Measurements from ENCODE around the gene PFN3. TPM values are rescaled to one million over a fixed set of nuclear protein-coding genes. Genes with fewer than 3 reads are reported as not detected.
"Not testable (repeated sequence)": the region's sequence is repeated elsewhere in the genome, so short reads cannot be mapped to it uniquely, and the experiment has no call there.

Gene PFN3
- total RNA-seq, 1 experiment from 2014 or later, result not detected

DNA sequence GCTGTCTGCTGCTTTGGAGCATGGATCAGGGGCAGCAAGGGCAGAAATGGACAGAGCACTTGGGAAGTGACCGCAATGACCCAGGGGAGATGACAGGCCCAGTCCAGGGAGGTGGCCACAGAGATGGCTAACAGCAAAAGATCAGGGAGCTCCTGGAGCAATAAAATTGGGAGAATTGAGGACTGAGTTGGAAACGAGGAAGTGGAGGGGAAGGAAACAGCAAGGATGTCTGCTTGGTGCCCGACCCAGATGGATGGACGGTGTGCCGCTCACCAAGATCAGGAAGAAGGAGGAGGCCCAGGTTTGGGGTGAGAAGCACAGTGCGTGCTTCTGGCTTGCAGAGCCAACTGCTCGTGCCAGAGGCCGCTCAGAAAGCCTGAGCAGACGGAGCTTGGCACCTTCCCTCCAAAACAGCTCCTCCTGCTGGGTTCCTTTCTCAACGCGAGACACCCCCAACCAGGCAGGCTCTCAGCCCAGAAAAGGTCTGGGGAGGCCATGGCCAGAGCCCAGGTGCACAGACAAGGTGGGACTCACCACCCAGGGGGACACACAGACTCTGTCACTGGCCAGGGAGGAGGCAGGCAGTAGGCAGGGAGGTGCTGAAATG lies 17.9 kb downstream of the PFN3 start:
- in situ Hi-C loops (cut with HindIII; ENCODE audit: low sequenced_read_pairs), result no loop called here
- DNase-seq (ENCODE audit: low spot score), result peak; percentile 95

DNA sequence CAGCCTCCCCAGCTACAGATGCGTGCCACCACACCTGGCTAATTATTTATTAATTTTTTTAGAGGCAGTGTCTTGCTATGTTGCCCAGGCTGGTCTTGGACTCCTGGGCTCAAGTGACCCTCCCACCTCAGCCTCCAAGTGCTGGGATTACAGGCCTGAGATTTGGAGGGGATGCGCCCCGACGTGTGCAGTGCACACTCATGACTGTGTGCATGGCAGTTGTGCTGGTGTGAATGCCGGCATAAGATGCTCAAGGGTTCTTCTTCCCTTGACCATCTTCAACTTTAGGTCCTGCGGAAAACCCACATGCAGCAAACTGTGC lies 19.7 kb downstream of the PFN3 start:
- no peak for DNase-seq (ENCODE audit: low spot score)
- in situ Hi-C loops (cut with HindIII; ENCODE audit: low sequenced_read_pairs), result no loop called here

DNA sequence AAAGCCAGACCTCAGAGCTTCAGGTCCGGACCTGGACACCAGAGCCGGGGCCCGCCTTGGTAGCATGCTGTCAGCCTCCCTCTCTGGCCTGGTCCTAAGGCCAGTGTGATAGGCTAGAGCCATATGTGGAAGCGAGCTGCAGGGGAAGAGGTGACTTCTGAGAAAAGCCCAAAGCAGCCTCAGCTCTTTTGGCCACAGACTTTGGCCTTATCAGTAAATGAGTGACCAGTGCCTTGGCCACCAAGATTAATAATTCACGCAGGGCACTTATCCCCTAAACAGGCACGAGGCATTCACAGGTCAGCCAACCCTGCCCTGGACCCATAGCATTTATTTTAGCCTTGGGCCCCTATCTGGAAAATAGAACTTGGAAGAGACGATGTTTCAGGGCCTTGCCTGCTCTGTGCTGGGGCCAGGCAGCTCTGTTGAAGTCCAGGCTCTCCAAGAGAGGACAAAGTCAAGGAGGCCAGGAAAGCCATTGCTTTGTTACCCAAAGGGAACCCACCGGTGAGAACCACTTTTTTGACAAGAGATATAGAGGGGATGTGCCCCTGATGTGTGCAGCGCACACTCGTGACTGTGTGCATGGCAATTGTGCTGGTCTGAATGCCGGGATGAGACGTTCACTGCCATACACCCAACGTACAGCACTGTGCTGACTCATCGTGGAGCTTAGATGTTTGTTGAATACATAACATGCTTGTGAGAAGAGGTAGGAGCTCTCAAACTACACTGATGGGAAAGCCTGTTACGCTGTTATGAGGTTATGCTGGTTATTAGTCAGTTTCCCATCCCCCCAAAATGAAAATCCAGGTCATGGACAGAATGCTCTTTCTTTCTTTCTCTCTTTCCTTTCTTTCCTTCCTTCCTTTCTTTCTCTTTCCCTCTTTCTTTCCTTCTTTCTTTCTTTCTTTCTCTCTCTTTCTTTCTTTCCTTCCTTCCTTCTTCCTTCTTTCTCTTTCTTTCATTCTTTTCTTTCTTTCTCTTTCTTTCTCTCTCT lies 21.3 kb downstream of the PFN3 start:
- in situ Hi-C loops (cut with HindIII; ENCODE audit: low sequenced_read_pairs), result no loop called here

DNA sequence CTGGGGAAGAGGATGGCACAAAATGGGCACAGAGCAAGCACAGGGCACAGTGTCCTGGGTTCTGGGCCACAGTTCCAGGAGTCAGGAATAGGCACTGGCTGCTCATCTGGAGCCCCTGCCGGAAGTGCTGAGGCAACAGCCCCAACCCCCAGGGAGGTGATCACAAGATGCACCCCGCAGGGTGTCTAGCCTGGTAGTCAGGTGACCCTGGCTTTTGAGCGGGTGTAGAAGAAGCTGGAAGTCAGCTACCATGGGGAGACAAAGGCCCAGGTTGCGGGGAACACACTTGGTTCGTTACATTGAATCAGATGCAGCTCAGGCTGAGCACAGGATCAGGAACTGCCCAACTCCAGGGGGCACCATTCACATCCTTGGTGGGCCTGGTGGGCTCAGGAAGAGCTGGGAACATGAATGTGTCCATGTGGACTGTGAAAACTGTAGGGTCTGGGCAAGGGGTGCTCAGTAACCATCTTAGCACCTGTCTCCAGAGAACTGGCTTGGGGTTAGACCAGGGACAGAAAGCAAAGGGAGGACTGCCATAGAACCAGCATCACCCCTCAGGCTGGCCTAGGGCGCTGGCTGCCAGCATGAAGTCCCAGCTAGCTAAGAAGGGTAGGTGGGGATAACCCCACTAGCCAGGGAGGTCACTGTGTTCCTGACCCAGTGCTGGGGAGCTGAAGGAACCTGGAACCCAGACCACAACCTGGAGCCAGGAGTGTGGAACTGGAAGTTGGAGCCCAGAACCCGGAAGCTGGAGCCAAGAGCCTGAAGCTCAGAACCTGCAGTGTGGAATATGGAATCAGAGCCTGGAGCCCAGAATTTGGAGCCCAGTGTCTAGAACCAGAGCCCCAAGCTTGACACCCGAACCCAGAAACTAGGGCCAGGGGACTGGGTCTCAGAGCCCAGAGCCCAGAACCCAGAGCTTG lies 22.3 kb downstream of the PFN3 start:
- in situ Hi-C loops (cut with HindIII; ENCODE audit: low sequenced_read_pairs), result no loop called here

More for the DNA sequence above, 21.3 kb downstream of the PFN3 start:
- no peak for DNase-seq (ENCODE audit: low spot score)

DNA sequence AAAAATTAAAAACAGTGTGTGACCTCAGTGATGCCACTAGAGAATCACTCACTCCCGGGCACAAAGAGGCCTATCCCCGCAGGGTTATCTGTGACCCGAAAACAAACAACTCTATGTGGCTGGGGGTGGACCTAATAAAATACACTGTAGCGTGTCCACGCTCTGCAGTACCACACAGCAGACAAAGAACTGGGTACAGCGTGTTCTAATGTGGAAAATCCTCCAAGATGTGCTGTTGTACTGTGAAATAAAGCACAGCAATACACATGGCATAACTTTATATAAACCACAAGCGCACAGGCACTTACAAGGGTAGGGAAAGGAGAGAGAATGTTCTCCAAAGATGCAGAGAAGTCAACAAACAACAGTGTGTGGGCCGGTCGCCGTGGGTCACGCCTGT lies 24.4 kb downstream of the PFN3 start:
- DNase-seq (ENCODE audit: low spot score), result no peak
- in situ Hi-C loops (cut with HindIII; ENCODE audit: low sequenced_read_pairs), result no loop called here

More for the DNA sequence above, 22.3 kb downstream of the PFN3 start:
- no peak for DNase-seq (ENCODE audit: low spot score)

DNA sequence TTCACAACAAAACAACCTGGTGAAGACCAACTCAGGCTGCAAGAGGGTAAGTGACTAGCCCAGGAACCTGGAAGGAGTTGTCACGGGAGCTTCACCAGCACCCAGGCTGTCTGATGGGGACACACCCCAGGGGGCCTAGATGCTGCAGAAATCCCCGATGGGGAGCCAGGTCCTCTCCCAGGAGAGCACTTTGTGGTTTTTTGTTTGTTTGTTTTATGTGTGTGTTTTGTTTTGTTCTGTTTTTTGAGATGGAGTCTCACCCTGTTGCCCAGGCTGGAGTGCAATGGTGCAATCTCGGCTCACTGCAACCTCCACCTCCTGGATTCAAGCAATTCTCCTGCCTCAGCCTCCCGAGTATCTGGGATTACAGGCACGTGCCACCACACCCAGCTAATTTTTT lies 24.9 kb downstream of the PFN3 start:
- not testable (repeated sequence) for DNase-seq (ENCODE audit: low spot score)

DNA sequence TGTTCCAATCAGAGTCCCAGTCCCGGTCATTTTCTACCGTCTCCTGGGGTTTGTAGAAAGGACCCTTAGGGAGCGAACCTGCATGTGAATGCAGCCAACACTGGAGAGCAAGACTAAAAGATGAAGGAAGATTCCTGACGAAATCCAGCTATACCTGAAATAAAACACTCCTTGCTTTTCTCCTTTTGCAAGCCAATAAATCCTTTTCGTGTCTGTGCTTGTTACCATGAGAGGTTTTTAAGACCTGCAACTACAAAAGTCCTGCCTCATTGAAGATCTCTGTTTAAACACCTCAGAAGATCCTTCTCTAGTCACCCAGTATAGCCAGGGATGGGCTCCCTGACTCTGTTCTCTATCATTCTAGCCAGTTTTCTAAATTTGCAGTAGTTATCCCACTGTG lies 26.2 kb downstream of the PFN3 start:
- DNase-seq (ENCODE audit: low spot score), result no peak
- in situ Hi-C loops (cut with HindIII; ENCODE audit: low sequenced_read_pairs), result no loop called here

More for the DNA sequence above, 24.9 kb downstream of the PFN3 start:
- in situ Hi-C loops (cut with HindIII; ENCODE audit: low sequenced_read_pairs), result not testable (repeated sequence)

DNA sequence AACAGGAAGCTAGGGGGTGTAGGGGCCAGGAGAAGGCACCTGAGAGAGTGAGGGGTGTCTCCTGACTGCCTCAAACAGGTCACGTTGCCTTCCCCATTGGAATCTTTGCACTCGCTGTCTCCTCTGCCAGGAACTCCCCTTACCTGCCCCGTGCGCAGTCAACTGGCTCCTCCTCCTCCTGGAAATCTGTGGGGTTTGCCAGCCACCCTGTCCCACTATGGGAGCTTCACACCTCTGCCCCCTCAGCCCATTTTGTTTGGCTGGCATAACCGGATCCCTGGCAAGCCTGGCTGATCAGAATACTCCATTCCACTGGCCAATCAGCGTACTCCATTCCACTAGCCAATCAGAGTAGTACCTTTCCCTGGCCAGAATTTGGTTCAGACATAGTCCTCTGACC lies 26.7 kb downstream of the PFN3 start:
- in situ Hi-C loops (cut with HindIII; ENCODE audit: low sequenced_read_pairs), result no loop called here
- no peak for DNase-seq (ENCODE audit: low spot score)

DNA sequence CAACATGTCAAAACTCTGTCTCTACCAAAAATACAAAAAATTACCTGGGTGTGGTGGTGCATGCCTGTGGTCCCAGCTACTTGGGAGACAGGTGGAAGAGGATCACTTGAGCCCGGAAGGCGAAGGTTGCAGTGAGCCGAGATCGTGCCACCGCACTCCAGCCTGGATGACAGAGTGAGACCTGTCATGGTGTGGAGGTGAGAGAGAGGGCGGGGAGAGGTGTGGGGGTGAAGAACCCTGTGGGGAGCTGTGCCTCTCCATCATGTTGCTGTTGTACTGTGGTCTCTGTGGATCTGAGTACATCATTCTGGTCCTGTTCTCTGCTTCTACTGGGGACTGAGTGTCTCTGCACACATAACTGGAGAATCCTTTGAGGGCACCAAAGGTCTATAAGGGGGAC lies 27.6 kb downstream of the PFN3 start:
- DNase-seq (ENCODE audit: low spot score), result no peak
- in situ Hi-C loops (cut with HindIII; ENCODE audit: low sequenced_read_pairs), result no loop called here

DNA sequence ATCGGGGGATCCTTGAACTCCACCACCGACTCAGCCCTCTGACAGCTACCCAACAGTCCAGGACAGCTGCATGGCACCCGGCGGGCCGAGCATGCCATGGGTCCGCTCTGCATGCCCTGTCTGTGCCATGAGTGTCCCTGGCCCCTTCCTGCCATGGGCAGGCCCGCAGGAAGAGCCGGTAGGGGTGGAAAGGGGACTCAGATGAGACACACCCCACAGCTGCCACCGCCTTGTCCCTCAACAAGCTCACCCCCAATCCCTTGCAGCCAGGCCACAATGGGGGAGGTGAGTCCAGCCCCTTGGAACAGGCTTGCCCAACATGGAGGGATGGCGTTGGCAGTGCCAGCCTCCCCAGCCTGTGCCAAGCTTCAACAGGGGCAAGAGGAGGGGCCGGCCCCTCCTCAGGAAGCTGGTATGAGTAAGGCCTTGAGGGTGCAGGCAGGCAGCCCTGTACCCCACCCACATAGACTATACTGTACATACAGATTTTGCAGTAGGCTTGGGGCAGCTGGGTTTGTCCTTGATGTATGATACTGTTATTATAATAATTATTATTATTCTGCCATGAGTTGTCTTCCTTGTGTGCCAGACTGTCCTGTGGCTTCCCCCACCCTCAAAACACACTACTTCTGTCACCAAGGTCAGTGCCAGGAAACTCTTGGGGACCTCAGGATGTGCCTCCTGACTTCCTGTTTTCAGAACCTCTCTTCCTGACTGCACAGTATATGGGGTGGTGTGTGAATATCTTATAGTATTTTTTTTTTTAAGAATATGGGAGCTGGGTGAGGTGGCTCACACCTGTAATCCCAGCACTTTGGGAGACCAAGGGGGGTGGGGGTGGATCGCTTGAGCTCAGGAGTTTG lies 28.2 kb downstream of the PFN3 start:
- no peak for DNase-seq (ENCODE audit: low spot score)
- in situ Hi-C loops (cut with HindIII; ENCODE audit: low sequenced_read_pairs), result no loop called here

DNA sequence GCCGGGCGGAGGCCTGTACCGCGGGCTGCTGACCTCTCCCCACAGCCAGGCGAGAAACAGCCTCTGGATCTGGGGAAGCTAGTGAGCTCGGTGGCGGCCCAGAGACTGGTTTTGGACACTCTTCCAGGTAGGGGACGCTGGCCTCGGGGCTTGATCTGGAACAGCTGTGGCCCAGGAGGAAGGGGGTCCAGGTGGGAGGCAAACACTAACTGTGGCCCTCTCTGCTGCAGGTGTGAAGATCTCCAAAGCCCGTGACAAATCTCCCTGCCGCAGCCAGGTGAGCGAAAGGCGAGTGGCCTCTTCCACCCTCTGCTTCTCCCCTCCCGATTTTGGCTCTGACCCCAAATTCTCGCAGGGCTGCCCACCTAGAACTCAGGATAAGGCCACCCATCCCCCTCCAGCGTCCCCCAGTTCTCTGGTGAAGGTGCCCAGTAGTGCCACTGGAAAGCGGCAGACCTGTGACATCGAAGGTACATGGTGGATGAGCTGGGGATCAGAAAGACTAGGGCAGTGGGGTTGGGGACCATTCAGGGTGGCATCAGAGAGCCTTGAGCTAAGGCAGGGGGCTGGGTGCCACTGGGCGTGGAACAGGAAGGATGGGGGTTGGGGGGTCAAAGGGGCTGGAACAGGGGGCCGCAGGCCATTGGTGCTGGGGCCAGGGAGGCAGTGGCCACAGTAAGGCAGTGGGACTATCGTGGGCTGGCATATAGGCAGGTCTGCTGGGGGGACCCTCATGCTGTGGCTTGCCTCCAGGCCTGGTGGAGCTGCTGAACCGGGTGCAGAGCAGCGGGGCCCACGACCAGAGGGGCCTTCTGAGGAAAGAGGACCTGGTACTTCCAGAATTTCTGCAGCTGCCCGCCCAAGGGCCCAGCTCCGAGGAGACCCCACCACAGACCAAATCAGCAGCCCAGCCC lies 29.1 kb downstream of the PFN3 start:
- in situ Hi-C loops (cut with HindIII; ENCODE audit: low sequenced_read_pairs), result no loop called here
- DNase-seq (ENCODE audit: low spot score), result no peak

DNA sequence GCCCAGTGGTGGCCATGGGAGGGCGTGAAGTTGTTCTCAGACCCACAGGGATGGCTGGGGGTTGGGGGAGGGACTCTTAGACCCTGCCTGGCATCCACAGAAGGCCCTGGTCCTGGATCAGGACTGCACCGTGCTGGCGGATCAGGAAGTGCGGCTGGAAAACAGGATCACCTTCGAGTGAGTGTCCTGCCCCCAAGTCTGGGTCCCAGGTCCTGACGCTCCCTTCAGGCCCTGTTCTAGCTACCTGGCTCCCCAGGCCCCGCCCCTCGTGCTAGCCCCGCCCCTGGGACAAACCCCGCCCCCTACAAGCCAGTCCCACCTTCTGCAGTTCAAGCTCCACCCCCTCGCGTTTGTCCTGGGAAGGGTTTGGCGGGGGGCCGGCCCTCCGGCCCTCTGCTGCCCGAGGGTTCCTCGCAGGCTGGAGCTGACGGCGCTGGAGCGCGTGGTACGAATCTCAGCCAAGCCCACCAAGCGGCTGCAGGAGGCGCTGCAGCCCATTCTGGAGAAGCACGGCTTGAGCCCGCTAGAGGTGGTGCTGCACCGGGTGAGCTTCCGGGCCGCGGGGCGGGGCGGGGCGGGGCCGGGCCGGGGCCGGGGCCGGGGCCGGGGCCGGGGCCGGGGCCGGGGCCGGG lies 29.9 kb downstream of the PFN3 start:
- in situ Hi-C loops (cut with HindIII; ENCODE audit: low sequenced_read_pairs), result no loop called here
- peak; percentile 57 for DNase-seq (ENCODE audit: low spot score)

DNA sequence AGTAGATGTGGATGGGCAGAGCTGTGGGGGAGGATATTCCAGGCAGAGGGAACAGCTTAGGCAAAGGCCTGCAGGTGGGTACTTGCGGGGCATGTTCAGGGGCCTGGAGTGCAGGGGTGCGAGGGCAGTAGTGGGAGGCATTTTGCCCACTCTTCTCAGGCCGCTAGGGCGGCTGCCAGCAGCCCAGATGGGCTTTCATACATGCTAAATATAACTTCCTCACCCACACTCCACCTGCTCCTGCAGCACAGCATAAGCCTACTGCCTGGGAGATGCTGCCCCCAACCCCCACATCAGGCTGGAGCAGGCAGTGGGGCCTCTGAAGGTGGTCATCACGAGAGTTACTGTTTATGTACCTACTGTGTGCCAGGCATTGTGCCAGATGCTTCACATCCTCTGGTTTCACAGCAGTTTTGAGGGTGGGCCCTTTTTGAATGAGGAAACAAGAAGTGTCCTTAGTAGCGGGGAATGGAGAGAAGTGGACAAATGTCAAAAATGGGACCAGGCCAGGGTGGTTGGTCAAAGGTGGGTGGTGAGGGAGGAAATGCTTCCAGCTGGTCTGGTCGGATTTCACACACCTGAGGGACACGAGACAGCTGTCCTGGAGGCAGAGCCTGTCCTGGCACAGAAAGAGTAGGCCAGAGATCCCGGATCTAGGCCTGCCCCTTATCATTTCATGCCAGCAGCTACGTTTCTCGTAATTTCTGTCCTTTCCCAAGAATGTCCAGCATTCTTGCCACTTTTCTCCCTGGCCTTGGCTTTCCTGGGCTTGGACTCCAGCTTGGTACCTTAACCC lies 30.6 kb downstream of the PFN3 start:
- in situ Hi-C loops (cut with HindIII; ENCODE audit: low sequenced_read_pairs), result no loop called here
- peak; percentile 34 for DNase-seq (ENCODE audit: low spot score)

DNA sequence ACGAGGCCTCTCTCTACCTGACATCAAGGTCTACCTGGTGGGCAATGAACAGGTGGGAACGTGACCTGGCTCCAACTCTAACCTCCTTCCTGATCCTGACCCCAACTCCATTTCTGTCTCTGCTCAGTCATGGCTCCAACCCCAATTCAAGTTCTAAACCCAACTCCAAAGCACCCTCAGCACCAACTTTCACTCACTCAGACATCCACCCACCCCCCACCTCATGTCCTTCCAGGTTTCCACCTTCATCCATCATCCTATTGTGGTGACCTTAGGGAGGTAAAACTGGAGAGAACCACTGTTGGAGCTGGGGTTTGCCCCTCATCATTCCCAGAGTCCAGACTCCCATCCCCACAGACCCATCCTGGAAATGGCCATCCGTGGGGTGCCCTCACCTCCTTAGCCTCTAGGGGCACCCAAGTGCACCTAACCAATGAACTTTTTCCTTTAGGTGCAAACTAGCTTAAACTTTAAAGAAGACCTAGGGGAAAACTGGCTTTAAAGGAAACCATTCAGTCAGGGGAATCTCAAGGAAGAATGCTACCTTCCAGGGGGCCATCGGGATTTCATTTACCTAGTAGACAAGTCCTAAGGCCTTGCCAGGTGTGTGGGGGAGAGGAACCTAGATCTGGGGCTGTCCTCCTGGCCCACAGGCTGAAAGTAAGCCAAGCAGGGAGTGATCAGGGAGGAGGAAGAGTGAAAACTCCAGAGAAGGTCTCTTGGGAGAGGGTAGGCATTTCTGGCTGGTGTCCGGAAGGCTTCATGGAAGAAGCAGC lies 31.4 kb downstream of the PFN3 start:
- in situ Hi-C loops (cut with HindIII; ENCODE audit: low sequenced_read_pairs), result no loop called here
- peak; percentile 26 for DNase-seq (ENCODE audit: low spot score)

DNA sequence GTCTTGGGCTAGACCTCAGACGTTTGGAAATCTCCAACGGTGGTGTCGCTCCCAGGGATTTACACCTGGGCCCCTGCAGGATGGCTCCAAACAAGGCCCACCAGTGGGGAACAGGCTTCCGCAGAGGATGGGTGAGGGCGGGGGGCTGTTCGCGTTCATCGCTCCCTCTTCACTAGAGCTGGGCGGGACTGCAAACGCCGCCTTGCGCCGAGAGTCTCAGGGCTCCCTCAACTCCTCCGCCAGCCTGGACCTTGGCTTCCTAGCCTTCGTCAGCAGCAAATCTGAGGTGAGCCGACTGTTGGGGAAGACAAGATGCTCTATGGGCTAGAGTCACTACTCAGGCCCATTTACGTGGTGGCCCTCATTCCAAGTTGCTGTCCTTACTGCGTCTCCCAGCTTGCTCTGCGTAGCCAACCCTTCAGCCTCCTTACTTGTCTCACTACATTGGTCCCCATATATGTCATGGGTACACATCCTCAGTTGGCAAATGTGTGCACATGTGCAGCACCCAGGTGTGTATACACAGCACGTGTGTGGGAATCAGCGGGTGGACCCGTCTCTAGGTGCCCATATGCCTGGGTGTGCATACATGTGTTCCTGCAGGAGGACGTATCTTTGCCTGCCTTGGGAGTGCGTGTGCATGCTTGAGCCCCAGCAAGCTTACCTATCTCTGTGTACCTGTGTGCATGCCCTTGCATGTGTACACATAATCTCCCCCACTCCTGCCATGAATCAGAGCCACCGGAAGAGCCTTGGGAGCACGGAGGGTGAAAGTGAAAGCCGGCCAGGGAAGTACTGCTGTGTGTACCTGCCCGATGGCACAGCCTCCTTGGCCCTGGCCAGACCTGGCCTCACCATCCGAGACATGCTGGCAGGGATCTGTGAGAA lies 32.2 kb downstream of the PFN3 start:
- in situ Hi-C loops (cut with HindIII; ENCODE audit: low sequenced_read_pairs), result no loop called here
- no peak for DNase-seq (ENCODE audit: low spot score)
